Effector memory CD4-positive, alpha-beta T cell (primary cell): ENCODE results near the gene VCP.
A peak's percentile ranks its signal among the peaks of the same experiment; 100 is the strongest.

ENCODE experiments used
- DNase-seq, 3 donors: peaks; one replicate each; pipeline ENCODE4 v3.0.0-alpha.2; 2020
- H3K27ac ChIP-seq: 2 replicates; pipeline ENCODE4 v1.7.0; 2013; ENCODE audit warnings: mild to moderate bottlenecking, low read length, moderate library complexity; ENCODE audit not compliant: insufficient read depth, poor library complexity, severe bottlenecking
- H3K27me3 ChIP-seq: replicated peaks from 2 replicates; pipeline ENCODE4 v1.7.0; 2013; ENCODE audit warnings: mild to moderate bottlenecking, low read length; ENCODE audit not compliant: insufficient read depth, control insufficient read depth, poor library complexity, severe bottlenecking
- H3K36me3 ChIP-seq: 2 replicates; pipeline ENCODE4 v1.7.0; 2013; ENCODE audit warnings: mild to moderate bottlenecking, low read length, moderate library complexity; ENCODE audit not compliant: control insufficient read depth, insufficient read depth
- H3K4me1 ChIP-seq: 2 replicates; pipeline ENCODE4 v1.7.0; 2013; ENCODE audit warnings: low read length, mild to moderate bottlenecking; ENCODE audit not compliant: control insufficient read depth, insufficient read depth, poor library complexity, severe bottlenecking
- H3K4me3 ChIP-seq: 2 replicates; pipeline ENCODE4 v1.7.0; 2013; ENCODE audit warnings: low read length, low read depth, mild to moderate bottlenecking; ENCODE audit not compliant: insufficient read depth, poor library complexity, severe bottlenecking
- H3K9me3 ChIP-seq: 2 replicates; pipeline ENCODE4 v1.7.0; 2013; ENCODE audit warnings: mild to moderate bottlenecking, low read length, moderate library complexity; ENCODE audit not compliant: control insufficient read depth

The VCP gene

GRCh38 chr9:35110327-35110761 lies 37.9 kb upstream of the VCP start:
- DNase-seq, result no peak
- H3K4me1 ChIP-seq, result peaks cover 33% of the 10 kb centered on the region

GRCh38 chr9:35108946-35109575 lies 36.6 kb upstream of the VCP start:
- Histone ChIP-seq H3K27ac (no peak overlapping the region), H3K27me3 (no peaks in the 10 kb centered on the region), H3K36me3 (peaks cover 26% of the 10 kb centered on the region), H3K4me1 (peaks cover 20% of the 10 kb centered on the region), H3K9me3 (no peaks in the 10 kb centered on the region), H3K4me3 (no peak overlapping the region)
- no peak for DNase-seq

More at GRCh38 chr9:35110327-35110761, 37.9 kb upstream of the VCP start:
- Histone ChIP-seq H3K27ac (peak overlapping the region; percentile 74), H3K9me3 (no peaks in the 10 kb centered on the region), H3K36me3 (peaks cover 26% of the 10 kb centered on the region), H3K4me3 (no peak overlapping the region), H3K27me3 (no peaks in the 10 kb centered on the region)

GRCh38 chr9:35108461-35108860 lies 36.0 kb upstream of the VCP start:
- peaks cover 20% of the 10 kb centered on the region for H3K4me1 ChIP-seq
- no peaks in the 10 kb centered on the region for H3K9me3 ChIP-seq
- no peak for DNase-seq
- H3K4me3 ChIP-seq, result no peak overlapping the region
- H3K27me3 ChIP-seq, result no peaks in the 10 kb centered on the region
- peaks cover 26% of the 10 kb centered on the region for H3K36me3 ChIP-seq
- H3K27ac ChIP-seq, result no peak overlapping the region

GRCh38 chr9:35107297-35108290 lies 35.2 kb upstream of the VCP start:
- H3K4me3 ChIP-seq, result no peak overlapping the region

GRCh38 chr9:35106343-35106730 lies 33.9 kb upstream of the VCP start:
- no peak for DNase-seq
- H3K27ac ChIP-seq, result no peak overlapping the region
- H3K27me3 ChIP-seq, result no peaks in the 10 kb centered on the region
- no peak overlapping the region for H3K4me3 ChIP-seq
- H3K4me1 ChIP-seq, result peaks cover 21% of the 10 kb centered on the region
- peaks cover 29% of the 10 kb centered on the region for H3K36me3 ChIP-seq
- H3K9me3 ChIP-seq, result no peaks in the 10 kb centered on the region

More at GRCh38 chr9:35107297-35108290, 35.2 kb upstream of the VCP start:
- peaks cover 21% of the 10 kb centered on the region for H3K4me1 ChIP-seq
- H3K36me3 ChIP-seq, result peaks cover 26% of the 10 kb centered on the region
- DNase-seq, result no peak
- no peaks in the 10 kb centered on the region for H3K27me3 ChIP-seq
- H3K27ac ChIP-seq, result no peak overlapping the region
- H3K9me3 ChIP-seq, result no peaks in the 10 kb centered on the region

- Histone ChIP-seq H3K27ac (no peak overlapping the region), H3K36me3 (peaks cover 35% of the 10 kb centered on the region), H3K4me1 (peaks cover 16% of the 10 kb centered on the region), H3K9me3 (no peaks in the 10 kb centered on the region), H3K27me3 (no peaks in the 10 kb centered on the region), H3K4me3 (no peak overlapping the region)
- no peak for DNase-seq
Observed at GRCh38 chr9:35105571-35106342, 33.3 kb upstream of the VCP start.

- Histone ChIP-seq H3K27me3 (no peaks in the 10 kb centered on the region), H3K27ac (no peak overlapping the region), H3K36me3 (peaks cover 42% of the 10 kb centered on the region), H3K4me3 (no peak overlapping the region), H3K4me1 (peaks cover 14% of the 10 kb centered on the region), H3K9me3 (no peaks in the 10 kb centered on the region)
- no peak for DNase-seq
Observed at GRCh38 chr9:35105126-35105525, 32.7 kb upstream of the VCP start.

- no peak for DNase-seq
- Histone ChIP-seq H3K36me3 (peaks cover 47% of the 10 kb centered on the region), H3K9me3 (no peaks in the 10 kb centered on the region), H3K27ac (peak overlapping the region; percentile 33), H3K4me1 (peaks cover 14% of the 10 kb centered on the region), H3K4me3 (no peak overlapping the region), H3K27me3 (no peaks in the 10 kb centered on the region)
Observed at GRCh38 chr9:35104586-35104985, 32.2 kb upstream of the VCP start.

GRCh38 chr9:35103660-35104191 lies 31.3 kb upstream of the VCP start:
- H3K36me3 ChIP-seq, result peaks cover 50% of the 10 kb centered on the region
- no peak for DNase-seq
- no peaks in the 10 kb centered on the region for H3K9me3 ChIP-seq
- H3K4me3 ChIP-seq, result peak overlapping the region; percentile 70
- H3K27ac ChIP-seq, result peak overlapping the region; percentile 93
- H3K27me3 ChIP-seq, result no peaks in the 10 kb centered on the region
- H3K4me1 ChIP-seq, result peaks cover 14% of the 10 kb centered on the region
